ENCODE results near the gene PICK1. TPM values are rescaled to one million over a fixed set of nuclear protein-coding genes. Genes with fewer than 3 reads are reported as not detected.

PICK1 gene
- total RNA-seq, 2 experiments from 2014 or later = 19.2 to 23.8 TPM

DNA sequence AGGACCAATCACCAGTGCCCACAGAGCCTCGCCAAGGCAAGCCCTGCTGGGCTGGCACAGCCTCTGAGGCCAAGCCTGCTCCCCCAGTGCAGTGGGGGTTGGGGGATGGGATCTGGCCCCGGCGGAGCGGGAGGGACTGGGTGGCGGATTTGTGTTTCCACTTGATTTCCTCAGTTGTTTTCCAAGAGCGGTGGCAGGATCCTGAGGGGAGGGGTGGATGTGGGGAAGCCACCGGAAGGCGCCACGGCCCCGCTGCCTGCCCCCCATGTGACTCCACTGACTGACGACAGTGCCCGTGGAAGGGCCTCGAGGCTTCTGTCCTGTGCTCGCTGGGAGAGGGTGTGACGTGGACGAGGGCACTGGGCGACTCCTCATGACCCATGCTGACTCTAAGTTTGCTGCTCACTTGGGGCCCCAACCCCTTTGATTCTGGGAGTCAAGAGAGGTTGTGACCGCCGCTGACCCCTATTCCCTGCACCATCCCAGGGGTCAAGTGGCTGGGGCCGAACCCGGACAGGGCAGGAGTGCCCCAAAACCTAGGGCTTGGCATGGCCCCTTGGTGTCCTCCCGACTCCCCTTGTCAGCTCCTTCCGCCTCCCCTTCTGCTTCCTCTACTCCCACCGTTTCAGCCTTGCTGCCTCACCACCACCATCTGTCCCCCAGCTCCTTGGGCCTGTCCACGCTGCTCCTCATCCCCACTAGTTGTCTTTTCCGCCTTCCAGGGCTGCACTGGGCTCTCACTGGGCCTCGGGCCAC, 23.5 kb upstream of the PICK1 start:
- no peak for TF ChIP-seq EZH2phosphoT487 (IDR thresholded peaks at IDR 0.05; ENCODE audit: borderline replicate concordance, low read depth, low read length)
- TF ChIP-seq, protein P1, sequence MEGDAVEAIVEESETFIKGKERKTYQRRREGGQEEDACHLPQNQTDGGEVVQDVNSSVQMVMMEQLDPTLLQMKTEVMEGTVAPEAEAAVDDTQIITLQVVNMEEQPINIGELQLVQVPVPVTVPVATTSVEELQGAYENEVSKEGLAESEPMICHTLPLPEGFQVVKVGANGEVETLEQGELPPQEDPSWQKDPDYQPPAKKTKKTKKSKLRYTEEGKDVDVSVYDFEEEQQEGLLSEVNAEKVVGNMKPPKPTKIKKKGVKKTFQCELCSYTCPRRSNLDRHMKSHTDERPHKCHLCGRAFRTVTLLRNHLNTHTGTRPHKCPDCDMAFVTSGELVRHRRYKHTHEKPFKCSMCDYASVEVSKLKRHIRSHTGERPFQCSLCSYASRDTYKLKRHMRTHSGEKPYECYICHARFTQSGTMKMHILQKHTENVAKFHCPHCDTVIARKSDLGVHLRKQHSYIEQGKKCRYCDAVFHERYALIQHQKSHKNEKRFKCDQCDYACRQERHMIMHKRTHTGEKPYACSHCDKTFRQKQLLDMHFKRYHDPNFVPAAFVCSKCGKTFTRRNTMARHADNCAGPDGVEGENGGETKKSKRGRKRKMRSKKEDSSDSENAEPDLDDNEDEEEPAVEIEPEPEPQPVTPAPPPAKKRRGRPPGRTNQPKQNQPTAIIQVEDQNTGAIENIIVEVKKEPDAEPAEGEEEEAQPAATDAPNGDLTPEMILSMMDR (conservative IDR thresholded peaks at IDR 0.05; ENCODE audit: low read length) = no peak
- no peaks in the 10 kb centered on the region for H4K20me1 ChIP-seq (ENCODE audit: insufficient read depth, low read length)
- H3K4me1 ChIP-seq (ENCODE audit: insufficient read depth, low read length, poor library complexity, severe bottlenecking) = peaks cover 14% of the 10 kb centered on the region
- H2AFZ ChIP-seq (ENCODE audit: low read length) = no peak overlapping the region
- intact Hi-C loops (cut with micrococcal nuclease; ENCODE audit: unreplicated experiment) = no loop called here
- DNase-seq (ENCODE audit: low spot score) = no peak
- H3K4me2 ChIP-seq (ENCODE audit: low read length) = no peak overlapping the region
- CTCF ChIA-PET (ENCODE audit: unreplicated experiment) = no interaction called here
- H3K36me3 ChIP-seq (ENCODE audit: insufficient read depth, low read length) = no peaks in the 10 kb centered on the region
- no peaks in the 10 kb centered on the region for H3K9me2 ChIP-seq (ENCODE audit: insufficient read depth, low read length)
- H3K79me2 ChIP-seq (ENCODE audit: insufficient read depth, low read depth, low read length) = no peaks in the 10 kb centered on the region
- H3K4me3 ChIP-seq (ENCODE audit: low read depth, low read length, poor library complexity, severe bottlenecking) = no peak overlapping the region
- H3K27ac ChIP-seq (ENCODE audit: low read depth, low read length, poor library complexity, severe bottlenecking) = no peak overlapping the region
- BruUV-seq (replicated peaks) = no TSS peak
- H3K9me3 ChIP-seq (ENCODE audit: low read length) = no peaks in the 10 kb centered on the region
- POLR2A ChIA-PET = interaction anchor here (0.6 kb wide), 1 partner anchor 574 kb away, joined by 4 read pairs; no protein-coding TSS in a partner anchor

DNA sequence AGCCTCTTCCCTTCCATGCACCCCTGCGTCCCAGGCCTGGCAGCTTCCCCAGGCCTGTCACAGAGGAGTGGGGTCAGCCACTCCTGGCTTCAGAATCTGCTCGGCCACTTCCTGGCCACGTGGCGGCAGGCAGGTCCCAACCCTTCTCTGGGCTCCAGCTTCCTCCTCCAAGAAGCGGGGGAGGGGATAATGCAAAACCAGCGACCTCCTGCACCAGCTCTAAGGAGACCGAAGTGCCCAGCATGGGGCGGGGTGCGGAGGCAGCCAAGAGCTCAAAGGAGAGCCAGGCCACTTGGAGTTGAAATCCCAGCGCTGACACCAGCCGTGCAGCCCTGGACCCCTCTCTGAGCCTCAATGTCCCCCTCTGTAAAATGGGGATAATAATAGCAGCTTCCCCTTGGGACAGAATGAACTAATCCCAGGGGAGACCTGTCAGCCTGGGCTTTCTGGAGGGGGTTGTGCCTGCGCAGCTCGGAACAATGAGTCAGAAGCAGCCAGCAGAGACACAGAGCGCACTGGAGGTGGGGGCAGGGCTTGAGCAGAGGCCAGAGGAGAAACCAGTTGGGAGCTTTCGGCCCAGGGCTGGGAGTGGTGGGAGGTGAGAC, 22.8 kb upstream of the PICK1 start:
- Histone ChIP-seq H2AFZ (ENCODE audit: low read length) (no peak overlapping the region), H3K4me2 (ENCODE audit: low read length) (no peak overlapping the region), H3K36me3 (ENCODE audit: insufficient read depth, low read length) (no peaks in the 10 kb centered on the region), H3K4me1 (ENCODE audit: insufficient read depth, low read length, poor library complexity, severe bottlenecking) (peaks cover 14% of the 10 kb centered on the region), H3K27ac (ENCODE audit: low read depth, low read length, poor library complexity, severe bottlenecking) (no peak overlapping the region), H4K20me1 (ENCODE audit: insufficient read depth, low read length) (no peaks in the 10 kb centered on the region), H3K9me3 (ENCODE audit: low read length) (no peaks in the 10 kb centered on the region), H3K9me2 (ENCODE audit: insufficient read depth, low read length) (no peaks in the 10 kb centered on the region), H3K79me2 (ENCODE audit: insufficient read depth, low read depth, low read length) (no peaks in the 10 kb centered on the region), H3K4me3 (ENCODE audit: low read depth, low read length, poor library complexity, severe bottlenecking) (no peak overlapping the region)
- DNase-seq (ENCODE audit: low spot score) = no peak
- intact Hi-C loops (cut with micrococcal nuclease; ENCODE audit: unreplicated experiment) = no loop called here
- no peak for TF ChIP-seq EZH2phosphoT487 (IDR thresholded peaks at IDR 0.05; ENCODE audit: borderline replicate concordance, low read depth, low read length)
- POLR2A ChIA-PET = interaction anchor here (0.6 kb wide), 2 partner anchors 207 to 573 kb away, joined by 4 to 7 read pairs; no protein-coding TSS in a partner anchor
- no TSS peak for BruUV-seq (replicated peaks)
- CTCF ChIA-PET (ENCODE audit: unreplicated experiment) = no interaction called here

DNA sequence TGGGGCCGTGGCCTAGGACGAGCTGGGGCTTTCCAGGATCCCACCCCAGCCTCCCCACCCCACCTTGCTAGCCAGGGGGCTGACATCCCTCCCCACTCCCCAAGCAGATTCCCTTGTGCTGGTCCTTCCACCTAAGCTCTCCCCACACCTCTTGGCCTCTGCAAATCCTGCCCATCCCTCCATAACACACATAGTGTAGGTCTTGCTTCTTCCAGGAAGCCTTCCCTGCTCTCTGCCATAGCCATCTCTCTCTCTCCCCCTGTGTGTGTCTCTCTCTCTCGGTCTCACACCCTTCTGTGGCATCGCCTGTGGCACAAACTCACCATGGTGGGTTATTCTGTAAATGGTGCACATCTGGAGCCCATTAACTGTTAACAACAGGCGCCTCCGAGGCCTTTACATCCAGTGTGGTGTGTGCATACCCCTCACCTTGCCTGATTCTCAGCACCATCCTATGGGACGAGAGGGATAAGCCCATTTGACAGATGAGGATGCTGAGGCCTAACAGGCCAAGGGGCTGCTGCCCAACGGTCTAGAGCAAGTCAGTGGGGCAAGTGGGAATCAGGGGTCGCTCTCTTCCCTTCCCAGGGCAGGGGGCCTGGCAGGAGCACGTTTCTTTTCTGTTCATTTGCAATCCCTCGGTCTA, 22.2 kb upstream of the PICK1 start:
- CTCF ChIA-PET (ENCODE audit: unreplicated experiment) = no interaction called here
- H3K9me2 ChIP-seq (ENCODE audit: insufficient read depth, low read length) = no peaks in the 10 kb centered on the region
- no TSS peak for BruUV-seq (replicated peaks)

More for the DNA sequence above, 22.2 kb upstream of the PICK1 start:
- Histone ChIP-seq H3K79me2 (ENCODE audit: insufficient read depth, low read depth, low read length) (no peaks in the 10 kb centered on the region), H3K27ac (ENCODE audit: low read depth, low read length, poor library complexity, severe bottlenecking) (no peak overlapping the region), H3K36me3 (ENCODE audit: insufficient read depth, low read length) (no peaks in the 10 kb centered on the region), H3K9me3 (ENCODE audit: low read length) (no peaks in the 10 kb centered on the region), H3K4me2 (ENCODE audit: low read length) (no peak overlapping the region), H4K20me1 (ENCODE audit: insufficient read depth, low read length) (no peaks in the 10 kb centered on the region), H2AFZ (ENCODE audit: low read length) (no peak overlapping the region), H3K4me1 (ENCODE audit: insufficient read depth, low read length, poor library complexity, severe bottlenecking) (peaks cover 14% of the 10 kb centered on the region), H3K4me3 (ENCODE audit: low read depth, low read length, poor library complexity, severe bottlenecking) (no peak overlapping the region)
- TF ChIP-seq, protein P1 (conservative IDR thresholded peaks at IDR 0.05; ENCODE audit: low read length) = no peak
- TF ChIP-seq EZH2phosphoT487 (IDR thresholded peaks at IDR 0.05; ENCODE audit: borderline replicate concordance, low read depth, low read length) = no peak
- DNase-seq (ENCODE audit: low spot score) = no peak
- POLR2A ChIA-PET = interaction anchor here (0.6 to 0.7 kb wide), 2 partner anchors 207 to 376 kb away, joined by 4 to 7 read pairs; no protein-coding TSS in a partner anchor
- intact Hi-C loops (cut with micrococcal nuclease; ENCODE audit: unreplicated experiment) = no loop called here

Data from OCI-LY7 (cell line).